NB4 (cell line): ENCODE data around the gene SVIL.

Source experiments
- DNase-seq: peaks from one replicate; pipeline ENCODE4 v3.0.0; 2010; ENCODE audit warnings: low read depth
- H3K4me3 ChIP-seq: one replicate; pipeline ENCODE4 v1.5.1; 2011; ENCODE audit warnings: mild to moderate bottlenecking, low read depth, low read length, moderate library complexity
- CTCF ChIP-seq: IDR thresholded peaks from one replicate; pipeline ENCODE4 v1.5.1; 2012; ENCODE audit warnings: low read depth, low read length
- MAX ChIP-seq: IDR thresholded peaks from 2 replicates; pipeline ENCODE4 v1.6.1; 2011; ENCODE audit warnings: low read depth, low read length
- MYC ChIP-seq: IDR thresholded peaks from 2 replicates; pipeline ENCODE4 v1.6.1; 2011; ENCODE audit warnings: low read depth, low read length
- POLR2A ChIP-seq: IDR thresholded peaks from 2 replicates; pipeline ENCODE4 v1.6.1; 2011; ENCODE audit warnings: mild to moderate bottlenecking; ENCODE audit not compliant: insufficient read length; ENCODE audit errors: extremely low read depth

SVIL gene

GRCh38 chr10:29637537-29637936, 2.8 kb upstream of the SVIL start:
- no peak for DNase-seq
- H3K4me3 ChIP-seq, result no peak overlapping the region
- TF ChIP-seq MYC (no peak), POLR2A (no peak), MAX (no peak), CTCF (no peak)

GRCh38 chr10:29636178-29636577, 1.4 kb upstream of the SVIL start:
- H3K4me3 ChIP-seq, result no peak overlapping the region
- DNase-seq, result peak; percentile 41
- TF ChIP-seq MAX (no peak), MYC (no peak), POLR2A (no peak), CTCF (no peak)

- no peak overlapping the region for H3K4me3 ChIP-seq
- DNase-seq, result peak; percentile 61
Observed at GRCh38 chr10:29635711-29636144, 957 bp upstream of the SVIL start.

GRCh38 chr10:29634105-29634504, 666 bp downstream of the SVIL start:
- no peak for TF ChIP-seq MAX
- TF ChIP-seq CTCF, result no peak
- TF ChIP-seq POLR2A, result no peak
- no peak for TF ChIP-seq MYC
- DNase-seq, result no peak
- H3K4me3 ChIP-seq, result no peak overlapping the region

More at GRCh38 chr10:29635711-29636144, 957 bp upstream of the SVIL start:
- TF ChIP-seq CTCF (no peak), MYC (no peak), POLR2A (no peak), MAX (no peak)

GRCh38 chr10:29631049-29631339, 3.8 kb downstream of the SVIL start:
- DNase-seq, result no peak
- H3K4me3 ChIP-seq, result no peak overlapping the region
- TF ChIP-seq POLR2A (no peak), CTCF (no peak), MYC (no peak), MAX (no peak)
